Spleen (tissue), 7 donors: ENCODE data around the gene EXOSC2.

ENCODE experiments used
- CTCF ChIP-seq, 11 experiments: fragments of 200-600 bp in 7 of 11; fragments of 450-650 bp in 4 of 11; sonication (generic) in 4 of 11; IDR thresholded peaks in 8 of 11; conservative IDR thresholded peaks in 3 of 11; 1 replicate in 7 of 11; 2 replicates in 4 of 11; pipeline versions ENCODE4 v1.4.0 to v1.8.0; 2016 to 2021; ENCODE audit warnings: antibody characterized with exemption in 11 of 11, inconsistent platforms in 4 of 11, mild to moderate bottlenecking in 1 of 11
- POLR2A ChIP-seq, 3 donors: fragments of 450-650 bp; IDR thresholded peaks; one replicate each; pipeline ENCODE4 v1.5.1; 2017; ENCODE audit warnings: antibody characterized with exemption in 3 of 3, mild to moderate bottlenecking in 1 of 3
- POLR2AphosphoS5 ChIP-seq, 3 donors: sonication (generic); formaldehyde crosslinking; IDR thresholded peaks; one replicate each; pipeline ENCODE4 v1.5.1; 2017; ENCODE audit warnings: antibody characterized with exemption in 3 of 3
- donor health status: DM: no; HTN: no; CAD: no; lungs with moderate emphysema.
- donor health status: DM: no; HTN: no; CAD: no.
- donor health status: DM: no; HTN: no; CAD: no.

- no peak for TF ChIP-seq POLR2A (IDR thresholded peaks at IDR 0.05)
- no peak for TF ChIP-seq CTCF (IDR thresholded peaks at IDR 0.05 in 8 of 11, conservative IDR thresholded peaks at IDR 0.05 in 3 of 11)
- no peak for TF ChIP-seq POLR2AphosphoS5 (IDR thresholded peaks at IDR 0.05)
Measured at GRCh38 chr9:130669965-130670364, 23.6 kb upstream of the EXOSC2 start.
